A549 (cell line): ENCODE data around the gene ZNF30. TPM values are rescaled to one million over a fixed set of nuclear protein-coding genes. Genes with fewer than 3 reads are reported as not detected.
A peak's percentile ranks its signal among the peaks of the same experiment; 100 is the strongest.

ENCODE experiments used
- ATAC-seq, 2 experiments: fragments of 200-7000 bp in 1 of 2; fragments of >200 bp in 1 of 2; cut with Nextera tagmentation in 1 of 2; cut with Tn5 transposase in 1 of 2; 3 replicates each; pipeline versions ENCODE4 v1.8.0 to v1.9.1; 2018 to 2020; ENCODE audit warnings: mild to moderate bottlenecking in 1 of 2, moderate library complexity in 1 of 2
- CTCF ChIA-PET: fragments of 300-600 bp; sonication (Branson Sonifier 250); formaldehyde crosslinking; extraction: SDS; loops from one replicate; lab custom pipeline; 2021; ENCODE audit warnings: antibody characterized with exemption, inconsistent platforms; lab: Yijun Ruan, JAX
- POLR2A ChIA-PET: fragments of 350-600 bp; formaldehyde crosslinking; extraction: SDS; loops from one replicate; lab custom pipeline; 2021; ENCODE audit warnings: antibody characterized with exemption, inconsistent platforms; lab: Yijun Ruan, JAX
- DNase-seq, 2 experiments: peaks; one replicate each; pipeline versions ENCODE4 v3.0.0 to v3.0.0-alpha.2; 2011 to 2016; ENCODE audit warnings: low read depth in 1 of 2, low spot score in 1 of 2
- FAIRE-seq: peaks from 2 replicates; lab custom pipeline; 2011; peaks lifted over from hg19 to GRCh38; lab: Jason Lieb, UNC
- H3K27ac ChIP-seq, 2 experiments: fragments of >200 bp; sonication (Bioruptor Twin); formaldehyde crosslinking; 3 replicates each; pipeline ENCODE4 v1.5.1; 2016 to 2017
- H3K4me1 ChIP-seq: fragments of >200 bp; sonication (Bioruptor Twin); formaldehyde crosslinking; 3 replicates; pipeline ENCODE4 v1.6.1; 2016
- H3K4me2 ChIP-seq: fragments of >200 bp; sonication (Bioruptor Twin); formaldehyde crosslinking; 3 replicates; pipeline ENCODE4 v1.6.1; 2016
- H3K4me3 ChIP-seq: fragments of >200 bp; sonication (Bioruptor Twin); formaldehyde crosslinking; 3 replicates; pipeline ENCODE4 v1.5.1; 2016
- H3K9me3 ChIP-seq: fragments of >200 bp; sonication (Bioruptor Twin); formaldehyde crosslinking; 3 replicates; pipeline ENCODE4 v1.6.1; 2016
- ATOH8 ChIP-seq: fragments of 250-450 bp; sonication (Bioruptor Pico); IDR thresholded peaks from 2 replicates; pipeline ENCODE4 v1.5.0; 2020; ENCODE audit warnings: low read depth, mild to moderate bottlenecking, moderate library complexity
- BHLHE40 ChIP-seq: IDR thresholded peaks from 2 replicates; pipeline ENCODE4 v1.6.1; 2012; ENCODE audit warnings: low read depth, low read length, inconsistent platforms
- CBX2 ChIP-seq: fragments of 200-600 bp; sonication (generic); IDR thresholded peaks from 2 replicates; pipeline ENCODE4 v1.6.1; 2016; ENCODE audit warnings: low read depth, mild to moderate bottlenecking, borderline replicate concordance
- CBX8 ChIP-seq: fragments of 200-600 bp; sonication (generic); IDR thresholded peaks from 2 replicates; pipeline ENCODE4 v1.6.1; 2016
- CHD2 ChIP-seq: fragments of 150-350 bp; IDR thresholded peaks from 2 replicates; pipeline ENCODE4 v1.6.1; 2014; ENCODE audit warnings: low read length; ENCODE audit not compliant: partially characterized antibody
- E2F6 ChIP-seq: IDR thresholded peaks from 2 replicates; pipeline ENCODE4 v1.6.1; 2012; ENCODE audit warnings: low read depth, borderline replicate concordance
- ESRRA ChIP-seq: fragments of 150-350 bp; IDR thresholded peaks from 2 replicates; pipeline ENCODE4 v1.6.1; 2014; ENCODE audit warnings: mild to moderate bottlenecking, low read length, borderline replicate concordance
- FOSB ChIP-seq: fragments of 250-450 bp; sonication (Bioruptor Pico); IDR thresholded peaks from 2 replicates; pipeline ENCODE4 v1.5.0; 2020; ENCODE audit warnings: mild to moderate bottlenecking, moderate library complexity
- HES2 ChIP-seq: fragments of >200 bp; sonication (Bioruptor Twin); formaldehyde crosslinking; IDR thresholded peaks from 2 replicates; pipeline ENCODE4 v1.6.1; 2016
- HEYL ChIP-seq: fragments of 250-450 bp; sonication (Bioruptor Pico); IDR thresholded peaks from 2 replicates; pipeline ENCODE4 v1.8.0; 2021; ENCODE audit warnings: mild to moderate bottlenecking, moderate library complexity
- JUNB ChIP-seq: fragments of >200 bp; sonication (Bioruptor Twin); formaldehyde crosslinking; IDR thresholded peaks from 2 replicates; pipeline ENCODE4 v1.6.1; 2016
- MAFK ChIP-seq: fragments of 450-650 bp; IDR thresholded peaks from 2 replicates; pipeline ENCODE4 v1.6.1; 2014; ENCODE audit not compliant: partially characterized antibody
- NFE2L2 ChIP-seq: fragments of 150-350 bp; conservative IDR thresholded peaks from 2 replicates; pipeline ENCODE4 v1.6.1; 2014; ENCODE audit warnings: low read length
- POLR2A ChIP-seq: IDR thresholded peaks from 2 replicates; pipeline ENCODE4 v1.6.1; 2012; ENCODE audit warnings: mild to moderate bottlenecking, low read length
- POLR2AphosphoS2 ChIP-seq: conservative IDR thresholded peaks from 2 replicates; pipeline ENCODE4 v1.6.1; 2012; ENCODE audit warnings: low read length, improper control_type of control experiment, inconsistent platforms
- RCOR1 ChIP-seq: fragments of 150-350 bp; IDR thresholded peaks from 2 replicates; pipeline ENCODE4 v1.6.1; 2014; ENCODE audit warnings: antibody characterized with exemption, low read length, low read depth
- SMC3 ChIP-seq: fragments of >200 bp; sonication (Bioruptor Twin); formaldehyde crosslinking; IDR thresholded peaks from 3 replicates; pipeline ENCODE4 v1.6.1; 2018; ENCODE audit warnings: inconsistent platforms
- SREBF2 ChIP-seq: fragments of 450-650 bp; IDR thresholded peaks from 2 replicates; pipeline ENCODE4 v1.6.1; 2014; ENCODE audit warnings: mild to moderate bottlenecking, moderate library complexity
- TP53 ChIP-seq: fragments of 250-450 bp; sonication (Bioruptor Pico); IDR thresholded peaks from 2 replicates; pipeline ENCODE4 v1.5.0; 2021; ENCODE audit warnings: mild to moderate bottlenecking, moderate library complexity
- ZFP36 ChIP-seq: fragments of 450-650 bp; IDR thresholded peaks from 2 replicates; pipeline ENCODE4 v1.6.1; 2014; ENCODE audit warnings: borderline replicate concordance; ENCODE audit not compliant: partially characterized antibody
- WGBS: methylation state at CpG from one replicate; pipeline ENCODE4 v1.1.6; 2017; ENCODE audit errors: missing lambda C conversion rate; 5-methylcytosine and 5-hydroxymethylcytosine counted together
- polyA plus RNA-seq, 4 experiments: library from polyadenylated mRNA; depleted of rRNA in 3 of 4; stranded (reverse); fragments of >200 nt; fragmentation: RNase III in 1 of 4; extraction: RNeasy Plus Mini Kit Qiagen cat#74134 plus additional on column Dnase treatment in 1 of 4; gene quantifications; 2 replicates in 3 of 4; 3 replicates in 1 of 4; pipeline ENCODE4 v1.2.3, GENCODE V29; 2011 to 2017
- TF ChIP-seq, protein P1 (sequence below): fragments of 200-600 bp; sonication (generic); IDR thresholded peaks from 2 replicates; pipeline ENCODE4 v1.6.1; 2016; ENCODE audit warnings: antibody characterized with exemption, mild to moderate bottlenecking, moderate library complexity
- TF ChIP-seq, protein P2 (sequence below): fragments of >200 bp; sonication (Bioruptor Twin); formaldehyde crosslinking; IDR thresholded peaks from 3 replicates; pipeline ENCODE4 v1.6.1; 2016

Gene ZNF30
- polyA plus RNA-seq, 2 of the 4 experiments (the other 2 are of a cell fraction), result 5.4 to 9.4 TPM

DNA sequence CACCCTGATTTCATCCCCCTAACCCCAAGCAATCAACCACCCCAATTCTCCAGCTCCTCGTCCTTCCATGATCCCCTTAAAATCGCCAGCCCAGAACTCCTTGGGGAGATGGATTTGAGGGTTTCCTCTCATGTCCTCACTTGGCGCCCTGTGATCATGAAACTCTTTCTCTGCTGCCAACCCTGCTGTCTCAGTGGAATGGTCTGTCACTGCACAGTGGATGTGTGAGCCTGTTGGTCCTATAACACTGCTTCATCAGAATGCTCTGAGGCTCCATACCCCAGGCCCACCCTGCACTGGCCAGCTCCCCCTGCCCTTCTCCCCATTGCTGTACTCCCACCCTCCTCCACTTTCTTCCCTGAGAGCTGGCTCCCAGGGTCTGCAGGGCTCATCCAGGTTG lies 49.9 kb downstream of the ZNF30 start:
- TF ChIP-seq, protein P1, sequence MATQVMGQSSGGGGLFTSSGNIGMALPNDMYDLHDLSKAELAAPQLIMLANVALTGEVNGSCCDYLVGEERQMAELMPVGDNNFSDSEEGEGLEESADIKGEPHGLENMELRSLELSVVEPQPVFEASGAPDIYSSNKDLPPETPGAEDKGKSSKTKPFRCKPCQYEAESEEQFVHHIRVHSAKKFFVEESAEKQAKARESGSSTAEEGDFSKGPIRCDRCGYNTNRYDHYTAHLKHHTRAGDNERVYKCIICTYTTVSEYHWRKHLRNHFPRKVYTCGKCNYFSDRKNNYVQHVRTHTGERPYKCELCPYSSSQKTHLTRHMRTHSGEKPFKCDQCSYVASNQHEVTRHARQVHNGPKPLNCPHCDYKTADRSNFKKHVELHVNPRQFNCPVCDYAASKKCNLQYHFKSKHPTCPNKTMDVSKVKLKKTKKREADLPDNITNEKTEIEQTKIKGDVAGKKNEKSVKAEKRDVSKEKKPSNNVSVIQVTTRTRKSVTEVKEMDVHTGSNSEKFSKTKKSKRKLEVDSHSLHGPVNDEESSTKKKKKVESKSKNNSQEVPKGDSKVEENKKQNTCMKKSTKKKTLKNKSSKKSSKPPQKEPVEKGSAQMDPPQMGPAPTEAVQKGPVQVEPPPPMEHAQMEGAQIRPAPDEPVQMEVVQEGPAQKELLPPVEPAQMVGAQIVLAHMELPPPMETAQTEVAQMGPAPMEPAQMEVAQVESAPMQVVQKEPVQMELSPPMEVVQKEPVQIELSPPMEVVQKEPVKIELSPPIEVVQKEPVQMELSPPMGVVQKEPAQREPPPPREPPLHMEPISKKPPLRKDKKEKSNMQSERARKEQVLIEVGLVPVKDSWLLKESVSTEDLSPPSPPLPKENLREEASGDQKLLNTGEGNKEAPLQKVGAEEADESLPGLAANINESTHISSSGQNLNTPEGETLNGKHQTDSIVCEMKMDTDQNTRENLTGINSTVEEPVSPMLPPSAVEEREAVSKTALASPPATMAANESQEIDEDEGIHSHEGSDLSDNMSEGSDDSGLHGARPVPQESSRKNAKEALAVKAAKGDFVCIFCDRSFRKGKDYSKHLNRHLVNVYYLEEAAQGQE, result no peak
- TF ChIP-seq SMC3 (no peak), HEYL (CRISPR knock-in tag) (no peak), CBX8 (no peak), HES2 (no peak), BHLHE40 (no peak), MAFK (no peak), FOSB (no peak), JUNB (no peak), NFE2L2 (no peak), ZFP36 (no peak), ESRRA (no peak), CBX2 (no peak)
- TF ChIP-seq, all 56 proteins: peak for 0
- peak; percentile 23 for FAIRE-seq
- Histone ChIP-seq H3K4me2 (no peak overlapping the region), H3K4me3 (no peak overlapping the region), H3K4me1 (peaks cover 18% of the 10 kb centered on the region), H3K9me3 (peaks cover 39% of the 10 kb centered on the region), H3K27ac (no peak overlapping the region)
- ChIA-PET CTCF (interaction anchor here (0.9 to 61.4 kb wide), 5 partner anchors 35 to 166 kb away, joined by 4 to 1860 read pairs (median 69); partner anchors contain the start of genes GRAMD1A, LGI4 and SCN1B), POLR2A (no interaction called here)
- DNase-seq, result peak in 1 of 2 experiments; percentile 59
- 52% methylated on average over 3 of the region's 3 CpGs for WGBS
- no peak for ATAC-seq

GRCh38 chr19:34979819-34980640 lies 53.3 kb downstream of the ZNF30 start:
- ATAC-seq (peak; percentile 49 to 57; a peak in 4 of 6 replicates), FAIRE-seq (no peak), DNase-seq (no peak)
- no peak for TF ChIP-seq CHD2
- TF ChIP-seq, protein P2, sequence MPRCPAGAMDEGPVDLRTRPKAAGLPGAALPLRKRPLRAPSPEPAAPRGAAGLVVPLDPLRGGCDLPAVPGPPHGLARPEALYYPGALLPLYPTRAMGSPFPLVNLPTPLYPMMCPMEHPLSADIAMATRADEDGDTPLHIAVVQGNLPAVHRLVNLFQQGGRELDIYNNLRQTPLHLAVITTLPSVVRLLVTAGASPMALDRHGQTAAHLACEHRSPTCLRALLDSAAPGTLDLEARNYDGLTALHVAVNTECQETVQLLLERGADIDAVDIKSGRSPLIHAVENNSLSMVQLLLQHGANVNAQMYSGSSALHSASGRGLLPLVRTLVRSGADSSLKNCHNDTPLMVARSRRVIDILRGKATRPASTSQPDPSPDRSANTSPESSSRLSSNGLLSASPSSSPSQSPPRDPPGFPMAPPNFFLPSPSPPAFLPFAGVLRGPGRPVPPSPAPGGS, result no peak
- TF ChIP-seq BHLHE40, result no peak
- no peak for TF ChIP-seq ATOH8 (CRISPR knock-in tag)
- TF ChIP-seq POLR2AphosphoS2, result no peak
- no peak for TF ChIP-seq SREBF2
- TF ChIP-seq POLR2A, result no peak
- no peak for TF ChIP-seq RCOR1
- no peak for TF ChIP-seq TP53 (CRISPR knock-in tag)
- no peak for TF ChIP-seq E2F6
- ChIA-PET CTCF (interaction anchor here (0.6 to 61.4 kb wide), 6 partner anchors 32 to 340 kb away, joined by 3 to 1860 read pairs (median 6); partner anchors contain the start of genes GRAMD1A and SCN1B), POLR2A (interaction anchor here (0.7 to 1.1 kb wide), 4 partner anchors 9 to 26 kb away, joined by 3 to 4 read pairs (median 3); no protein-coding TSS in a partner anchor)
- H3K9me3 ChIP-seq, result peaks cover 46% of the 10 kb centered on the region
- peaks cover 1% of the 10 kb centered on the region; the same call in 1 of the 3 replicates for H3K4me1 ChIP-seq
- H3K27ac ChIP-seq, result no peak overlapping the region
- WGBS, result 65% methylated on average over 12 of the region's 12 CpGs
- H3K4me3 ChIP-seq, result no peak overlapping the region
- no peak overlapping the region for H3K4me2 ChIP-seq
